HUES48 (cell line): ENCODE measurements around the gene RNF7.

Experiments
- H3K27ac ChIP-seq: one replicate; pipeline ENCODE4 v1.7.0; 2013; ENCODE audit warnings: low read depth, low read length, inconsistent platforms
- H3K27me3 ChIP-seq: 2 replicates; pipeline ENCODE4 v1.6.1; 2013; ENCODE audit warnings: mild to moderate bottlenecking, low read length; ENCODE audit not compliant: control insufficient read depth, insufficient read depth
- H3K36me3 ChIP-seq: 2 replicates; pipeline ENCODE4 v1.6.1; 2013; ENCODE audit warnings: low read length; ENCODE audit not compliant: control insufficient read depth, insufficient read depth
- H3K4me1 ChIP-seq: 2 replicates; pipeline ENCODE4 v1.6.1; 2013; ENCODE audit warnings: mild to moderate bottlenecking, low read length; ENCODE audit not compliant: control insufficient read depth, insufficient read depth
- H3K4me3 ChIP-seq: 2 replicates; pipeline ENCODE4 v1.5.1; 2013; ENCODE audit warnings: mild to moderate bottlenecking, low read depth, low read length
- H3K9ac ChIP-seq: 2 replicates; pipeline ENCODE4 v1.6.1; 2013; ENCODE audit warnings: mild to moderate bottlenecking, low read depth, low read length, moderate library complexity
- H3K9me3 ChIP-seq: 2 replicates; pipeline ENCODE4 v1.6.1; 2013; ENCODE audit warnings: low read length; ENCODE audit not compliant: control insufficient read depth, insufficient read depth

Gene RNF7

GRCh38 chr3:141795276-141795675 is 57.2 kb downstream of the RNF7 start:
- Histone ChIP-seq H3K9ac (no peak overlapping the region), H3K36me3 (no peaks in the 10 kb centered on the region), H3K27me3 (peaks cover 18% of the 10 kb centered on the region), H3K9me3 (no peaks in the 10 kb centered on the region), H3K4me1 (peaks cover 26% of the 10 kb centered on the region), H3K4me3 (no peak overlapping the region), H3K27ac (no peak overlapping the region)

DNA sequence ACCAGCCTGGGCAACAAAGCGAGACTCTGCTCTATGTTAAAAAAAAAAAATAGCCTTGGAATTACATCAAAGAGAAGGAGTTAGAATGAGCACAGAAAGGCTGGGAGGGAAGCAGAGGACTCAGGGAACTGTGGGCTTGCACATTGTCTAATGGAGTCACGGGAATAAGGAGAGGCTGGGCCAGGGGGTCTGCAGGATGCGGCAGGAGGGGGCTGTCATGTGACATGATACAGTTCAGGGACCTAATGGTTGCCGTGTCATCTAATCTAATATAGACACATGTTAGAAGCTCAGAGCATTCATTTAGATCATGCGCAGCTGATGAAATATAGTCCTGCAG is 57.6 kb downstream of the RNF7 start:
- peaks cover 26% of the 10 kb centered on the region for H3K4me1 ChIP-seq
- H3K27ac ChIP-seq: no peak overlapping the region
- H3K9me3 ChIP-seq: no peaks in the 10 kb centered on the region

DNA sequence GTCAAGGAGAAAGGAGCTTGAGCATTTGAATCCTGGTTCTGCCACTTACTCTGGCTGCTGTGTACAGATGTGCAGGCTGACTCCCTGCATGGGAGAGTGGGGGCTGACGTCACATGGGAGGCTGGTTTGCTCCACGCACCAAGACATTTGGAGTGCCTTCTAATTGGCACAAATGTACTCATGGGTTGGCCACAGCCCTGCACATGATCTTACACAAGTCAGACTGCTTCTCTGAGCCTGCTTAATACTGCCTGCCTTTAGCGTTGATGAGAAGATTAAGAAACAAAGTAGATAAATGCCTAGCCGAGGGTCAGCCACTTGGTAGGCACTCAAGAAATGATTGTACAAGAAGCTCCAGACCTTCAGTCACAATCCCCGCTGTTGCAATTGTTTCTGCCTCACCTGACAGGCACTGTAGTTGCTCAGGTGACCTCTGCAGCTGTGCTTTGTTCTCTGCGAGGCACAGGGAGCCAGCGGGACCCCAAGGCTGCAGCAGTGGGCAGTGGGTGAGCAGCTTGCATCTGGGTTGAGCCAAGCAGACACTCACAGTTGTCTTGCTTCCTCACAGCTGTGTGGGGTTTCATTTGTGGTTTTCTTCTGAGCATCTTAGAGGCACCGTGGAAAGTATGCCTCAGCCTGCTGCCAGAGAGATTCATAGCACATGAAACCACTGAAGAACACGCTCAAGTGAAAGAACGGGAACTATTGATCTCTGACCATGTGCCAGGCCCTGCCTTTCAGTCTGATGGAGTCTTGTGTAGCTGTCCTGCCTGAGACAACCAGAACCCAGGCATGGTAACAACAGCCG is 58.2 kb downstream of the RNF7 start:
- Histone ChIP-seq H3K36me3 (no peaks in the 10 kb centered on the region), H3K4me3 (no peak overlapping the region), H3K27ac (no peak overlapping the region)

More for the DNA sequence above, 57.6 kb downstream of the RNF7 start:
- Histone ChIP-seq H3K4me3 (no peak overlapping the region), H3K27me3 (peaks cover 18% of the 10 kb centered on the region), H3K9ac (no peak overlapping the region), H3K36me3 (no peaks in the 10 kb centered on the region)

More for the DNA sequence above, 58.2 kb downstream of the RNF7 start:
- Histone ChIP-seq H3K4me1 (peaks cover 26% of the 10 kb centered on the region), H3K9ac (no peak overlapping the region), H3K9me3 (no peaks in the 10 kb centered on the region), H3K27me3 (peaks cover 18% of the 10 kb centered on the region)
